Brain pericyte (primary cell): Measurements from ENCODE around the gene RASL11A.
"Not testable (repeated sequence)": the region's sequence is repeated elsewhere in the genome, so short reads cannot be mapped to it uniquely, and the experiment has no call there.

Source experiments
- DNase-seq: peaks from one replicate; pipeline ENCODE4 v3.0.0-alpha.2; 2012; ENCODE audit warnings: low read depth, low spot score

RASL11A gene

GRCh38 chr13:27300406-27300805 lies 29.8 kb downstream of the RASL11A start:
- DNase-seq: not testable (repeated sequence)

- DNase-seq: no peak
Observed at GRCh38 chr13:27300941-27301586, 30.4 kb downstream of the RASL11A start.

GRCh38 chr13:27302643-27303262 lies 32.1 kb downstream of the RASL11A start:
- DNase-seq: no peak

- no peak for DNase-seq
Observed at GRCh38 chr13:27304099-27304498, 33.5 kb downstream of the RASL11A start.

- no peak for DNase-seq
Observed at GRCh38 chr13:27304611-27305010, 34.0 kb downstream of the RASL11A start.

- no peak for DNase-seq
Observed at GRCh38 chr13:27306364-27306763, 35.7 kb downstream of the RASL11A start.

- no peak for DNase-seq
Observed at GRCh38 chr13:27308941-27309340, 38.3 kb downstream of the RASL11A start.

GRCh38 chr13:27309401-27309958 lies 38.9 kb downstream of the RASL11A start:
- no peak for DNase-seq

- no peak for DNase-seq
Observed at GRCh38 chr13:27309967-27310598, 39.5 kb downstream of the RASL11A start.

GRCh38 chr13:27310946-27311345 lies 40.3 kb downstream of the RASL11A start:
- DNase-seq: no peak

- no peak for DNase-seq
Observed at GRCh38 chr13:27311518-27312210, 41.0 kb downstream of the RASL11A start.

GRCh38 chr13:27313770-27314169 lies 43.1 kb downstream of the RASL11A start:
- DNase-seq: no peak

- no peak for DNase-seq
Observed at GRCh38 chr13:27319404-27319803, 48.8 kb downstream of the RASL11A start.

GRCh38 chr13:27321468-27322431 lies 51.1 kb downstream of the RASL11A start:
- DNase-seq: no peak

GRCh38 chr13:27322443-27322842 lies 51.8 kb downstream of the RASL11A start:
- DNase-seq: not testable (repeated sequence)
